Measurements from ENCODE around the gene LTBP1. TPM values are rescaled to one million over a fixed set of nuclear protein-coding genes. Genes with fewer than 3 reads are reported as not detected.
A peak's percentile ranks its signal among the peaks of the same experiment; 100 is the strongest.
"Not testable (repeated sequence)": the region's sequence is repeated elsewhere in the genome, so short reads cannot be mapped to it uniquely, and the experiment has no call there.

Gene LTBP1
- polyA plus RNA-seq, 5 donors = 37.7 to 59.9 (median 52.7) TPM

DNA sequence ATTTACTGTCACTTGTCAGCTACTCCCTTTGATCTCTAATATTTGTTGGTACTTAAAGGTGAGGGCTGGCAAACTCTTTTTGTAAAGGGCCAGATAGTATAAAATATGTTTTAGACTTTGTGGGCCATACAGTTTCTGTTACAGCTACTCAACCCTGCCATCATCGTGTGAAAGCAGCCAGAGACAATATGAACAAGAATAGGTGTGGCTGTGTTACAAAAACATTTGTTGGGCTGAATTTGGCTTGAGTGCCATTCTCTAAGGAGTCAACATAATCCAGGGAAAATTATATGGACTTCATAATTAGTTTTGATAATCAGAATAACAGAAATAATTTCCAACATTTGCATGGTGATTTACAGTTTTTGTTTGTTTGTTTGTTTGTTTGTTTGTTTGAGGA, 190.6 kb downstream of the LTBP1 start:
- no peak for DNase-seq

GRCh38 chr2:33139949-33140348, 193.2 kb downstream of the LTBP1 start:
- no peak for DNase-seq

- DNase-seq = no peak
Observed at GRCh38 chr2:33141476-33141875, 194.7 kb downstream of the LTBP1 start.

- DNase-seq = no peak
Observed at GRCh38 chr2:33142810-33143209, 196.1 kb downstream of the LTBP1 start.

DNA sequence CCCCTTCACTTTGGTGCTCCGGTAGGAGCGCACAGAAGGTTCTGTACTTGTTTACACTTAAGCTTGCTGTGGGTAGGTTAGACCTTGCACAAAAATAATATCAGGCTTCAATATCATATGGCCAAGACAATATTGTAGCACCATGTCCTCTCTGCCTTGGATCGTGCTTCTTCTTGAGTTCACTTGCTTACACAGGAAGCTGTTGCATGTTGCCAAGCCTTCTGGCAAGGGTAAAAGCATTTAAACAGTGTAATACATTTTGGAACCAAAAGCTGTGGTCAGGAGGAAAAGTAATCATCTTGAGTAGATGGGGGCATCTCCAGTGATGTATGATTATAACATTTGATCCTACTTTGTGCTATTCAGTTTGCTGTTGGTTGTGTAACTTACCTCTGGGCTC, 197.5 kb downstream of the LTBP1 start:
- no peak for DNase-seq

DNA sequence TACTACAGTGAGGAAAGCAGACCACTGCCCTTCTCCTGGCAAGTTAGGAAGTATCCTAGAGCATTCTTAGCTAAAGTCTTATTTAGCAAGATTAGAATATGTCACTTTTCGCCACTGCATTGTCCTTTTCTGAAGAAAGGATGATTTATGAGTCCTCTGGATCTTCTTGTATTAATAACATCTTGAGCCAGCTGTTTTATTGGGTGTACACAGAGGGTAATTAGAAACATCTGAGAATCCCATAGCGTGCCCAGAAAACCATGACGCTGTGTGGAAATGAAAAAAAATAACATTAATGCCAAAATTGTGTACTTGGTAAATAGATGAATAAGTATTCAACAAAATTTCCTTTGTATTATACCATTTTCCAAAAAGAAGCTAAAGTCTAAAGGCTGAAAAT, 198.7 kb downstream of the LTBP1 start:
- DNase-seq = peak in 1 of 2 donors; percentile 24

DNA sequence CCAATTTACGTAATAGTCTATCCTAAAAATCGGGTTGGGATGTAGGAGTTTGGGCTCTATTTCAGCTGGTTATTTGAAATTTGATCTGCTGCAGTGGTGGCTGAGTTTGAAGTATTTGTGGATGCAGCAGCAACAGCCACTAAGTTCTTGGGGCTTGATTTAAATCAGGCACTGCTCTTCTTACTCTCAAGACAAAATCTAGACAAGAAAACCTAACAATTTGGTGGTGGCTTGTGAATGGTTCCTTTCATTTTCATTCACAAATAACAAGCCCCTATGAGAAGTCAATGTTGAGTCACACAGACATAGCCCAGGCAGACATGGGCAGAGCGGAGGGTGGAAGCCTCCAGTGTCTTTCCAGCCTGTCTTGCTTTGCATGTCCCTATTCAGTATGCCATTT, 199.3 kb downstream of the LTBP1 start:
- DNase-seq = peak in 1 of 2 donors; percentile 25

GRCh38 chr2:33153008-33153407, 206.3 kb downstream of the LTBP1 start:
- no peak for DNase-seq

GRCh38 chr2:33158482-33159003, 211.8 kb downstream of the LTBP1 start:
- DNase-seq = no peak

DNA sequence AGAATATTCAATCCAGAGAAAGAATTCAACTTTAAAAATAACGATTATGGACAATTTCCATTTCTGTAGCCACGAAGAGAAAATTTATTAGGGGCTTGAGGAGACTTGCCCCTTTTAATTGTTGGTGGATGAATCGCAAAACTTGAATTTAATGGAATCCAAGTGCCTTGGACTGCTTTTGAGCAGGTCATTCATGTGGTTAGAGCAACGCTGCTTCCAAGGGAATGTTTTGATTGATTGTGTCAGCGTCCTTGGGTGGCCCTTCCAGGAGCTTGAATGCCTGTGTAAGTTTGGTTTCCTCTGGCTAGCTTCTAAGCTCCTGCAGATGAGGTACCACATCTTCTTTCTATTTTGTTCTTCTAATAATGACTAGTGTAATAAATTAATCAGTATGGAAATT, 213.4 kb downstream of the LTBP1 start:
- no peak for DNase-seq

GRCh38 chr2:33166287-33166881, 219.6 kb downstream of the LTBP1 start:
- DNase-seq = no peak

DNA sequence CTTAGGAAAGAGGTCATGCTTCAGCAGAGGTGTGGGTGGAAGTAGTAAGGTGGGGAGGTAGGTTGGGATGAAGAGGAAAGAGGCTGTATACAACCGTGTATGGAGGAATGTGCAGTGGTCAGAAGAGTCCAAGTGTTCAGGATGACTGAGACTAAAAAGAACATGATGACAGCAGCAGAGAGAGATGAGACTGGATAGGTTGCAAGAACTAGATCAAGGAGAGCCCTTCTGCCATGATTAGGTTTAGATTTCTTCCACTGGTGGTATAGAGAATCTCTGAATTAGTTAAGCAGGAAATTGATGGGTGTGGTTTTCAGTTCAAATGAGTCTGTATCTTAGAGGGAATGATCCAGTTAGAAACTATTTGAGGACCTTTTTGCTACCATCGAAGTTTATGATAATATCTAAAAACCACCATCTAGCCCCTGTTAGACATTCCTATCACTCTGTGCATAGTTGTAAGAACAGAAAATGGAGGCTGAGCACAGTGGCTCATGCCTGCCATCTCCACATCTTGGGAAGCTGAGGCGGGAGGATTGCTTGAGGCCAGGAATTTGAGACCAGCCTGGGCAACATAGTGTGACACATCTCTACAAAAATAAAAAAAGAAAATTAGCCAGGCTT, 221.0 kb downstream of the LTBP1 start:
- DNase-seq = no peak

GRCh38 chr2:33168425-33168824, 221.7 kb downstream of the LTBP1 start:
- no peak for DNase-seq

GRCh38 chr2:33168922-33169321, 222.2 kb downstream of the LTBP1 start:
- DNase-seq = no peak

DNA sequence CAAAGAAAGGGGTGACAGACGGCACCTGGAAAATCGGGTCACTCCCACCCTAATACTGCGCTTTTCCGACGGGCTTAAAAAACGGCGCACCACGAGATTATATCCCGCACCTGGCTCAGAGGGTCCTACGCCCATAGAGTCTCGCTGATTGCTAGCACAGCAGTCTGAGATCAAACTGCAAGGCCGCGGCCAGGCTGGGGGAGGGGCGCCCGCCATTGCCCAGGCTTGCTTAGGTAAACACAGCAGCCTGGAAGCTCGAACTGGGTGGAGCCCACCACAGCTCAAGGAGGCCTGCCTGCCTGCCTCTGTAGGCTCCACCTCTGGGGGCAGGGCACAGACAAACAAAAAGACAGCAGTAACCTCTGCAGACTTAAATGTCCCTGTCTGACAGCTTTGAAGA, 223.5 kb downstream of the LTBP1 start:
- not testable (repeated sequence) for DNase-seq

GRCh38 chr2:33177627-33178026, 230.9 kb downstream of the LTBP1 start:
- no peak for DNase-seq

DNA sequence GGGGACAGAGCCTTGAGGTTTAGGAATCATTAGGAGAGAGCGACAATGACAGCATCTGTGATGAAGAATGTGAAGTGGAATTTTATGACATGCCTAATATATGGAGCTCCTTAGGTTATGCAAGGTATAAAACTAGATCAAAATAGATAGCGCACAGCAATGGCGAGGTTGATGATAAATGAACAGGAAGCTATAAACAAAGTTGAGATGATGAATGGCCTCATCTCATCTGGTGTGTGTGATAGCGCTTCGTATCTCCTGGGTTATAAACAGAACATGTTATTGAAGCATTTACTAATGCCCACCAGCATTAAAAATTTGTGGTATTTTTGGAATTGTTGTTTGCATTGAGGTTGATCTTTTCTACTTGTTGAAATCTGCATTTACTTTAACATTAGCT, 231.5 kb downstream of the LTBP1 start:
- no peak for DNase-seq

- DNase-seq = no peak
Observed at GRCh38 chr2:33180915-33181314, 234.2 kb downstream of the LTBP1 start.

DNA sequence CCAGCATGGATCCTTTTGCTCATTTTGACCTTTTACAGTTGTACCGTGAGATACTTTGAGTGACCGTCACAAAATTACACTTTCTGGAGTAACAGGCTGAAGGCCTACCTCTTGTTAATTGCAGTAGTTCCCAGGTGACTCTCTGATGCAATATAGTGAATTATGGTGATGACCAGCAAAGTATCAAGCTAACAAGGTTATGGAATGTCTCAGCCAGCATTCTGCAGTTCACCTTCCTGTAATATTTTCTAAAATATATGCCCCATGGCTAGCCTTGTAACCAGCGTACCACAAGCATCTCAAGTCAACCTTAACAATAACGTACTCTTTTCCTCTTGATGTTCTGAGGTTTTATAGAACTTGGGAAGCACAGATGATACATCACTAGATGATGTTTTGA, 234.7 kb downstream of the LTBP1 start:
- no peak for DNase-seq

- DNase-seq = no peak
Observed at GRCh38 chr2:33184041-33184440, 237.3 kb downstream of the LTBP1 start.

- no peak for DNase-seq
Observed at GRCh38 chr2:33186937-33187336, 240.2 kb downstream of the LTBP1 start.

GRCh38 chr2:33188799-33189198, 242.0 kb downstream of the LTBP1 start:
- no peak for DNase-seq

DNA sequence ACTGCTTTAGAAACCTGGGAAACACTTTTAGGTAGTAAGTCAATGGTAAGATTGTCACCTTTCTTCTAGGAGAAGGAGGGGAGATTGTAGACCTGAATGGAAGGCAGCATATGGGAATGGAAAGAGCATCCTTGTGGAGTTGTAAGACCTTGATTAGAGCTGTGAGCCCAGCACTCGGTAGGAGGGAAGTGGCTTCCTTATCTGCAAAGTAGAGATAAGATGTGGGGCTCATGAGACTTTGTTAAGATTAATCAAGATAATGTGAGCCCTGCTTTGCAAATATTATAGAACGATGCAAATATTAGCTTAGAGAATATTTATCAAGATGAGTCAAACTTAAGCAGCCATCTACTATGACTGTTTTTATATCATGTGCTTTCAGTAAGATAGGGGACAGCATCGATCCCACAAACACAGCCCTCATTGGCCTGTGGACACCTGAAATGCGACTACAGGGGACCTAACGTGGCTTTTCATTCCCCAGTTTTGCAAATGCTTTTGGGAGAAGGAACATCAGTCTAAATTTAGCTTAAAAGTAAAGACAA, 243.7 kb downstream of the LTBP1 start:
- no peak for DNase-seq

DNA sequence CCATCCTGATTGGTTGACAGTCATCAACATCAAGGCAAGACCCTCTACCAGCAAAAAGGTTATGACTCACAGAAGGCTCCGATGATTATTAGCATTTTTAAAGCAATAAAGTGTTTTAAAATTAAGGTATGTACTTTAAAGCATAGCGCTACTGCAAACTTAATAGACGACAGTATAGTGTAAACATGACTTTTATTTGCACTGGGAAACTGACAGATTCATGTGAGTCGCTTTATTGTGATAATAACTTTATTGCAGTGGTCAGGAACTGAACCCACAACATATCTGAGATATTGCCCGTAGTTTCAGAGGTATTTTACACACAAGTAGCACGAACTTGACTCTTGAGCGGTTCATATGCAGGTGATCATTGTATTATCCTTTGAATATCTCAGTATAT, 249.1 kb downstream of the LTBP1 start:
- no peak for DNase-seq

Data from right lung (tissue), 5 donors.